GM21576 (cell line): ENCODE data around the gene SHROOM2.

Experiments used
- ATAC-seq: cut with Tn5 transposase; IDR thresholded peaks from one replicate; pipeline ENCODE4 v1.9.1; 2021; ENCODE audit warnings: mild to moderate bottlenecking, moderate library complexity; ENCODE audit not compliant: unreplicated experiment

Gene SHROOM2

GRCh38 chrX:9935436-9935835 is 149.2 kb downstream of the SHROOM2 start:
- ATAC-seq = no peak

- no peak for ATAC-seq
Observed at GRCh38 chrX:9937761-9938160, 151.5 kb downstream of the SHROOM2 start.

- ATAC-seq = no peak
Observed at GRCh38 chrX:9938516-9938915, 152.3 kb downstream of the SHROOM2 start.

GRCh38 chrX:9940421-9940820 is 154.2 kb downstream of the SHROOM2 start:
- ATAC-seq = no peak

GRCh38 chrX:9942086-9942485 is 155.9 kb downstream of the SHROOM2 start:
- peak; percentile 84 for ATAC-seq

- no peak for ATAC-seq
Observed at GRCh38 chrX:9943420-9943819, 157.2 kb downstream of the SHROOM2 start.

- ATAC-seq = no peak
Observed at GRCh38 chrX:9947131-9947794, 161.0 kb downstream of the SHROOM2 start.

- ATAC-seq = no peak
Observed at GRCh38 chrX:9948406-9948805, 162.2 kb downstream of the SHROOM2 start.

- ATAC-seq = no peak
Observed at GRCh38 chrX:9952300-9952699, 166.1 kb downstream of the SHROOM2 start.

- no peak for ATAC-seq
Observed at GRCh38 chrX:9953396-9953795, 167.2 kb downstream of the SHROOM2 start.

GRCh38 chrX:9955506-9955905 is 169.3 kb downstream of the SHROOM2 start:
- no peak for ATAC-seq

- no peak for ATAC-seq
Observed at GRCh38 chrX:9957743-9958142, 171.5 kb downstream of the SHROOM2 start.

- no peak for ATAC-seq
Observed at GRCh38 chrX:9958183-9958582, 172.0 kb downstream of the SHROOM2 start.

GRCh38 chrX:9961750-9962149 is 175.5 kb downstream of the SHROOM2 start:
- no peak for ATAC-seq

GRCh38 chrX:9966775-9967408 is 180.7 kb downstream of the SHROOM2 start, which contains the start of gene CLDN34:
TSS of gene CLDN34 (plus strand) at chrX:9967358. CDS start at chrX:9967358, 0 bp downstream.
- no peak for ATAC-seq

- ATAC-seq = no peak
Observed at GRCh38 chrX:9977635-9978034, 191.4 kb downstream of the SHROOM2 start.

- no peak for ATAC-seq
Observed at GRCh38 chrX:9980401-9980800, 194.2 kb downstream of the SHROOM2 start.

- no peak for ATAC-seq
Observed at GRCh38 chrX:9980927-9981326, 194.7 kb downstream of the SHROOM2 start.

GRCh38 chrX:9983441-9983840 is 197.2 kb downstream of the SHROOM2 start:
- ATAC-seq = no peak

- ATAC-seq = no peak
Observed at GRCh38 chrX:9983846-9984245, 197.6 kb downstream of the SHROOM2 start.

GRCh38 chrX:9988762-9989161 is 202.5 kb downstream of the SHROOM2 start:
- ATAC-seq = no peak

GRCh38 chrX:9992061-9992460 is 205.8 kb downstream of the SHROOM2 start:
- ATAC-seq = no peak

- no peak for ATAC-seq
Observed at GRCh38 chrX:9992724-9993123, 206.5 kb downstream of the SHROOM2 start.
